Measurements from ENCODE around the gene IL31.
A peak's percentile ranks its signal among the peaks of the same experiment; 100 is the strongest.

The IL31 gene

GRCh38 chr12:122137229-122137628 is 36.8 kb downstream of the IL31 start:
- no peak overlapping the region for H3K4me3 ChIP-seq (ENCODE audit: low read depth, low read length)
- DNase-seq (ENCODE audit: low read depth): no peak

- no peak overlapping the region for H3K4me3 ChIP-seq (ENCODE audit: low read depth, low read length)
Measured at GRCh38 chr12:122135437-122136031, 38.5 kb downstream of the IL31 start.

GRCh38 chr12:122133192-122133950 is 40.6 kb downstream of the IL31 start:
- no peak overlapping the region for H3K4me3 ChIP-seq (ENCODE audit: low read depth, low read length)
- no peak for DNase-seq (ENCODE audit: low read depth)

More at GRCh38 chr12:122135437-122136031, 38.5 kb downstream of the IL31 start:
- no peak for DNase-seq (ENCODE audit: low read depth)

GRCh38 chr12:122130150-122130549 is 43.9 kb downstream of the IL31 start:
- H3K4me3 ChIP-seq (ENCODE audit: low read depth, low read length): no peak overlapping the region
- peak; percentile 51 for DNase-seq (ENCODE audit: low read depth)

GRCh38 chr12:122129131-122129530 is 44.9 kb downstream of the IL31 start:
- no peak overlapping the region for H3K4me3 ChIP-seq (ENCODE audit: low read depth, low read length)
- DNase-seq (ENCODE audit: low read depth): no peak

- DNase-seq (ENCODE audit: low read depth): no peak
- no peak overlapping the region for H3K4me3 ChIP-seq (ENCODE audit: low read depth, low read length)
Measured at GRCh38 chr12:122128481-122128880, 45.5 kb downstream of the IL31 start.

- H3K4me3 ChIP-seq (ENCODE audit: low read depth, low read length): no peak overlapping the region
- no peak for DNase-seq (ENCODE audit: low read depth)
Measured at GRCh38 chr12:122127839-122128238, 46.2 kb downstream of the IL31 start.

GRCh38 chr12:122126713-122127597 is 47.1 kb downstream of the IL31 start:
- no peak for DNase-seq (ENCODE audit: low read depth)
- H3K4me3 ChIP-seq (ENCODE audit: low read depth, low read length): no peak overlapping the region

- DNase-seq (ENCODE audit: low read depth): no peak
- no peak overlapping the region for H3K4me3 ChIP-seq (ENCODE audit: low read depth, low read length)
Measured at GRCh38 chr12:122126342-122126635, 47.7 kb downstream of the IL31 start.

- no peak overlapping the region for H3K4me3 ChIP-seq (ENCODE audit: low read depth, low read length)
- no peak for DNase-seq (ENCODE audit: low read depth)
Measured at GRCh38 chr12:122125452-122126341, 48.3 kb downstream of the IL31 start.

- DNase-seq (ENCODE audit: low read depth): no peak
- no peak overlapping the region for H3K4me3 ChIP-seq (ENCODE audit: low read depth, low read length)
Measured at GRCh38 chr12:122124370-122124769, 49.7 kb downstream of the IL31 start.

- H3K4me3 ChIP-seq (ENCODE audit: low read depth, low read length): no peak overlapping the region
- DNase-seq (ENCODE audit: low read depth): no peak
Measured at GRCh38 chr12:122123761-122124145, 50.3 kb downstream of the IL31 start.

- DNase-seq (ENCODE audit: low read depth): no peak
- no peak overlapping the region for H3K4me3 ChIP-seq (ENCODE audit: low read depth, low read length)
Measured at GRCh38 chr12:122123051-122123760, 50.8 kb downstream of the IL31 start.

Data from skeletal muscle cell (primary cell).